ENCODE measurements around the gene HADH.

GRCh38 chr4:107993969-107994368, 4.3 kb downstream of the HADH start:
- TF ChIP-seq CTCF (conservative IDR thresholded peaks at IDR 0.05; ENCODE audit: low read length) (no peak), EZH2phosphoT487 (IDR thresholded peaks at IDR 0.05; ENCODE audit: borderline replicate concordance, low read depth, low read length) (no peak)
